NB4 (cell line): Measurements from ENCODE around the gene OR6J1.
A peak's percentile ranks its signal among the peaks of the same experiment; 100 is the strongest.

Source experiments
- DNase-seq: peaks from one replicate; pipeline ENCODE4 v3.0.0; 2010; ENCODE audit warnings: low read depth
- H3K4me3 ChIP-seq: one replicate; pipeline ENCODE4 v1.5.1; 2011; ENCODE audit warnings: mild to moderate bottlenecking, low read depth, low read length, moderate library complexity
- CTCF ChIP-seq: IDR thresholded peaks from one replicate; pipeline ENCODE4 v1.5.1; 2012; ENCODE audit warnings: low read depth, low read length
- MAX ChIP-seq: IDR thresholded peaks from 2 replicates; pipeline ENCODE4 v1.6.1; 2011; ENCODE audit warnings: low read depth, low read length
- MYC ChIP-seq: IDR thresholded peaks from 2 replicates; pipeline ENCODE4 v1.6.1; 2011; ENCODE audit warnings: low read depth, low read length
- POLR2A ChIP-seq: IDR thresholded peaks from 2 replicates; pipeline ENCODE4 v1.6.1; 2011; ENCODE audit warnings: mild to moderate bottlenecking; ENCODE audit not compliant: insufficient read length; ENCODE audit errors: extremely low read depth

OR6J1 gene

GRCh38 chr14:22634233-22634900, 9.8 kb downstream of the OR6J1 start:
- H3K4me3 ChIP-seq: no peak overlapping the region
- no peak for TF ChIP-seq MAX
- TF ChIP-seq CTCF: no peak
- TF ChIP-seq MYC: no peak
- no peak for TF ChIP-seq POLR2A
- peak; percentile 82 for DNase-seq

- H3K4me3 ChIP-seq: no peak overlapping the region
- no peak for DNase-seq
- TF ChIP-seq MAX: no peak
- no peak for TF ChIP-seq MYC
- no peak for TF ChIP-seq POLR2A
- TF ChIP-seq CTCF: no peak
Observed at GRCh38 chr14:22630486-22630885, 13.7 kb downstream of the OR6J1 start.

DNA sequence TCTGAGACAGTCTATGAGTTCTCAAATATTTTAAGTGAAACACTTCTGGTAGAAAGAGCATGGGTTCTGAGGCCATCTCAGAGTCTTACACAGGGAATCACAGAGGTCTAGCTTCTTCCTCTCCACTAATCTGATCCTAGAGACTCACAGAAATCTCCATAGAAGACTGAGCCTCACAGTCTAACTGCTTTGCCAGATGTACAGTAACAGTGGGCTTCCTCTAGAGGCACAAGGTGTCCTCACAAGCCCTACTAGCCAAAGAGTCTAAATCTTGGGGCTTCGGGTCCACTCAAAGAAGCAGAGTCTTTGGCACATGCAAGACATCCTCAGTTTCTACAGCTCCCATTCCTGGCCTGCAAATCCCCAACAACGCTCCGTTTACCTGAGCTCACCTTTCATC, 14.1 kb downstream of the OR6J1 start:
- no peak for TF ChIP-seq POLR2A
- no peak for TF ChIP-seq CTCF
- no peak for TF ChIP-seq MAX
- TF ChIP-seq MYC: no peak
- H3K4me3 ChIP-seq: no peak overlapping the region
- no peak for DNase-seq

DNA sequence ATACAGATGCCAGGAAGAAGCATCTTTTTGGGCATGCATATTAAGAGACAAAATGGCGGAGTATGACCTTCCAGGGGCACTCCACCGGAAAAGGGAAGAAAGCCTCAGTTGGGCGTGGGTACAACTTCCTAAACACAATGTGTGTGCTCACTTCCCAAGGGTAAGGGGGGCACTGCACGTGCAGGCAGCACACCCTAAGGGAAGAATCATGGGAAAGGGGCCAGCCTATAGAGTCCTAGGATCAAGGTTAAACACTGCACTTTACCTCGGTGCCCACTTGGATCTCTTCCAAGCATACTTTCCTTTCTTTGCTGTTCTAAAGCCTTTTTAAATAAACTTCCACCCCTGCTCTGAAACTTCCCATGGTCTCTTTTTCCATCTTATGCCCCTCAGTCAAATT, 14.8 kb downstream of the OR6J1 start:
- TF ChIP-seq MAX: no peak
- no peak for TF ChIP-seq CTCF
- no peak for TF ChIP-seq POLR2A
- no peak for TF ChIP-seq MYC
- no peak overlapping the region for H3K4me3 ChIP-seq
- DNase-seq: no peak

GRCh38 chr14:22627506-22628263, 16.5 kb downstream of the OR6J1 start:
- no peak overlapping the region for H3K4me3 ChIP-seq
- TF ChIP-seq MYC (no peak), POLR2A (no peak), CTCF (no peak), MAX (no peak)
- no peak for DNase-seq
